Esophagus squamous epithelium (tissue), 5 donors: ENCODE measurements around the gene HLCS. TPM values are rescaled to one million over a fixed set of nuclear protein-coding genes. Genes with fewer than 3 reads are reported as not detected.

ENCODE experiments used
- DNase-seq: peaks from one replicate; lab custom pipeline; 2025; lab: John Stamatoyannopoulos, UW
- H3K27ac ChIP-seq, 4 donors: fragments of 200-600 bp; sonication (generic); one replicate each; pipeline ENCODE4 v1.5.1; 2016 to 2019; ENCODE audit warnings: mild to moderate bottlenecking in 1 of 4
- H3K27me3 ChIP-seq, 4 donors: fragments of 200-600 bp; sonication (generic); 1 replicate in 3 of 4; 2 replicates in 1 of 4; pipeline versions ENCODE4 v1.5.1 to v1.6.0; 2017 to 2021; ENCODE audit warnings: antibody characterized with exemption in 1 of 4
- H3K36me3 ChIP-seq, 3 donors: fragments of 200-600 bp; sonication (generic); one replicate each; pipeline ENCODE4 v1.5.1; 2016 to 2019
- H3K4me1 ChIP-seq, 3 donors: fragments of 200-600 bp; sonication (generic); one replicate each; pipeline ENCODE4 v1.5.1; 2017 to 2019
- H3K4me3 ChIP-seq, 4 donors: fragments of 200-600 bp; sonication (generic); 1 replicate in 3 of 4; 2 replicates in 1 of 4; pipeline ENCODE4 v1.5.1; 2016 to 2019; ENCODE audit warnings: mild to moderate bottlenecking in 2 of 4, moderate library complexity in 1 of 4
- H3K9me3 ChIP-seq, 3 donors: fragments of 200-600 bp; sonication (generic); one replicate each; pipeline ENCODE4 v1.5.1; 2016 to 2019
- POLR2A ChIP-seq, 4 donors: fragments of 450-650 bp; IDR thresholded peaks; one replicate each; pipeline ENCODE4 v1.6.1; 2017; ENCODE audit warnings: antibody characterized with exemption in 4 of 4, mild to moderate bottlenecking in 4 of 4, moderate library complexity in 3 of 4
- whole genome bisulfite sequencing, 2 donors: methylation state at CpG; one replicate each; pipeline ENCODE4 v1.1.5; 2018; 5-methylcytosine and 5-hydroxymethylcytosine counted together
- intact Hi-C: fragments of 100-400 bp; cut with DNase I; formaldehyde crosslinking; loops from one replicate; pipeline ENCODE4 v1.15.0; 2022
- total RNA-seq, 4 donors: library from RNA; depleted of rRNA; stranded (reverse); fragments of >200 nt; gene quantifications; one replicate each; pipeline ENCODE4 v1.1.0, GENCODE V29; 2016
- TF ChIP-seq, protein P1 (sequence below), 6 experiments: fragments of 450-650 bp in 4 of 6; fragments of 200-600 bp in 2 of 6; sonication (generic) in 2 of 6; IDR thresholded peaks; one replicate each; pipeline ENCODE4 v1.5.1; 2016 to 2019; ENCODE audit warnings: antibody characterized with exemption in 6 of 6, mild to moderate bottlenecking in 4 of 6, moderate library complexity in 4 of 6
- donor health status: DM: yes; HTN: yes; CAD: no.

The HLCS gene
- total RNA-seq, 4 donors from 2014 or later: 6.3 to 19.5 (median 13.5) TPM

- no peak for TF ChIP-seq POLR2A (IDR thresholded peaks at IDR 0.05)
- TF ChIP-seq, protein P1, sequence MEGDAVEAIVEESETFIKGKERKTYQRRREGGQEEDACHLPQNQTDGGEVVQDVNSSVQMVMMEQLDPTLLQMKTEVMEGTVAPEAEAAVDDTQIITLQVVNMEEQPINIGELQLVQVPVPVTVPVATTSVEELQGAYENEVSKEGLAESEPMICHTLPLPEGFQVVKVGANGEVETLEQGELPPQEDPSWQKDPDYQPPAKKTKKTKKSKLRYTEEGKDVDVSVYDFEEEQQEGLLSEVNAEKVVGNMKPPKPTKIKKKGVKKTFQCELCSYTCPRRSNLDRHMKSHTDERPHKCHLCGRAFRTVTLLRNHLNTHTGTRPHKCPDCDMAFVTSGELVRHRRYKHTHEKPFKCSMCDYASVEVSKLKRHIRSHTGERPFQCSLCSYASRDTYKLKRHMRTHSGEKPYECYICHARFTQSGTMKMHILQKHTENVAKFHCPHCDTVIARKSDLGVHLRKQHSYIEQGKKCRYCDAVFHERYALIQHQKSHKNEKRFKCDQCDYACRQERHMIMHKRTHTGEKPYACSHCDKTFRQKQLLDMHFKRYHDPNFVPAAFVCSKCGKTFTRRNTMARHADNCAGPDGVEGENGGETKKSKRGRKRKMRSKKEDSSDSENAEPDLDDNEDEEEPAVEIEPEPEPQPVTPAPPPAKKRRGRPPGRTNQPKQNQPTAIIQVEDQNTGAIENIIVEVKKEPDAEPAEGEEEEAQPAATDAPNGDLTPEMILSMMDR (IDR thresholded peaks at IDR 0.05): no peak
- no peak overlapping the region for H3K4me3 ChIP-seq
- no peaks in the 10 kb centered on the region for H3K9me3 ChIP-seq
- intact Hi-C loops: no loop called here
- H3K4me1 ChIP-seq: no peaks in the 10 kb centered on the region
- H3K36me3 ChIP-seq: peaks cover 0 to 98% (median 12%) of the 10 kb centered on the region in 3 donors
- H3K27me3 ChIP-seq: peaks cover 0 to 42% (median 0%) of the 10 kb centered on the region in 4 donors
- H3K27ac ChIP-seq: no peak overlapping the region
- 75 to 88% methylated on average over 2 to 5 of the region's 9 CpGs for WGBS, 2 donors
- no peak for DNase-seq
Observed at GRCh38 chr21:36734367-36735200, 231.9 kb downstream of the HLCS start.

GRCh38 chr21:36733857-36734256 is 232.6 kb downstream of the HLCS start:
- DNase-seq: no peak
- TF ChIP-seq, protein P1 (IDR thresholded peaks at IDR 0.05): no peak
- no peak for TF ChIP-seq POLR2A (IDR thresholded peaks at IDR 0.05)
- intact Hi-C loops: no loop called here
- Histone ChIP-seq H3K4me1 (no peaks in the 10 kb centered on the region), H3K27ac (no peak overlapping the region), H3K36me3 (peaks cover 0 to 98% (median 12%) of the 10 kb centered on the region in 3 donors), H3K9me3 (no peaks in the 10 kb centered on the region), H3K4me3 (no peak overlapping the region), H3K27me3 (peaks cover 0 to 42% (median 0%) of the 10 kb centered on the region in 4 donors)
- WGBS, 2 donors: 80 to 83% methylated on average over 1 to 2 of the region's 6 CpGs

DNA sequence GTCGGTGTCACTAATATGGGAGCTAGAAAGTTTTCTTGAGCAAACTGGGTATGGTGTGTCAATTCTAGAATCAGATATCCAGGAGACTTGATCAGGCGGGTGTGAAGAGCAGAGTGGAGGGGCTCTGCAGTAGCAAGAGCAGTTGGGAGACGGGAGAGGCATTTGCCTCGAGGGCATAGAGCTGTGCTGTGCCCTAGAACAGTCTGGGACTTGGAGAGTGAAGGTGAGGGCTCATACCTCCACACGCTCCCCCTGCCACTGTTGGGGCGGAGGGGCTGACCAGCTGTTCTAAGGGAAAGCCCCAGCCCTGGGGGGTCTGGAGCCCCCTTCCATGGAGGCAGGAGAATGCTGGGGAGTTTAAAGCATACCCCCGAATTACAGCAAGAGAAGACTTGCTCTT is 233.7 kb downstream of the HLCS start:
- Histone ChIP-seq H3K27me3 (peaks cover 0 to 42% (median 0%) of the 10 kb centered on the region in 4 donors), H3K4me3 (no peak overlapping the region), H3K36me3 (peaks cover 0 to 99% (median 12%) of the 10 kb centered on the region in 3 donors), H3K9me3 (no peaks in the 10 kb centered on the region), H3K27ac (no peak overlapping the region), H3K4me1 (no peaks in the 10 kb centered on the region)
- DNase-seq: no peak
- intact Hi-C loops: no loop called here
- 67 to 89% methylated on average over 4 to 7 of the region's 7 CpGs for WGBS, 2 donors
- TF ChIP-seq, protein P1 (IDR thresholded peaks at IDR 0.05): no peak
- TF ChIP-seq POLR2A (IDR thresholded peaks at IDR 0.05): no peak

- WGBS, 2 donors: 17 to 68% methylated on average over 1 to 10 of the region's 14 CpGs
- Histone ChIP-seq H3K4me3 (no peak overlapping the region), H3K27me3 (peaks cover 0 to 40% (median 0%) of the 10 kb centered on the region in 4 donors), H3K9me3 (no peaks in the 10 kb centered on the region), H3K4me1 (no peaks in the 10 kb centered on the region), H3K36me3 (peaks cover 0 to 100% (median 12%) of the 10 kb centered on the region in 3 donors), H3K27ac (no peak overlapping the region)
- TF ChIP-seq, protein P1 (IDR thresholded peaks at IDR 0.05): no peak
- no peak for TF ChIP-seq POLR2A (IDR thresholded peaks at IDR 0.05)
- intact Hi-C loops: no loop called here
- DNase-seq: no peak
Observed at GRCh38 chr21:36732217-36732616, 234.3 kb downstream of the HLCS start.
